Effector CD8-positive, alpha-beta T cell (primary cell): Measurements from ENCODE around the gene GUF1.

Experiments used
- DNase-seq: peaks from one replicate; lab custom pipeline; 2025; lab: John Stamatoyannopoulos, UW
- total RNA-seq, 4 experiments: gene quantifications; one replicate each; lab custom pipeline; 2026; lab: John Stamatoyannopoulos, UW

Gene GUF1, protein sequence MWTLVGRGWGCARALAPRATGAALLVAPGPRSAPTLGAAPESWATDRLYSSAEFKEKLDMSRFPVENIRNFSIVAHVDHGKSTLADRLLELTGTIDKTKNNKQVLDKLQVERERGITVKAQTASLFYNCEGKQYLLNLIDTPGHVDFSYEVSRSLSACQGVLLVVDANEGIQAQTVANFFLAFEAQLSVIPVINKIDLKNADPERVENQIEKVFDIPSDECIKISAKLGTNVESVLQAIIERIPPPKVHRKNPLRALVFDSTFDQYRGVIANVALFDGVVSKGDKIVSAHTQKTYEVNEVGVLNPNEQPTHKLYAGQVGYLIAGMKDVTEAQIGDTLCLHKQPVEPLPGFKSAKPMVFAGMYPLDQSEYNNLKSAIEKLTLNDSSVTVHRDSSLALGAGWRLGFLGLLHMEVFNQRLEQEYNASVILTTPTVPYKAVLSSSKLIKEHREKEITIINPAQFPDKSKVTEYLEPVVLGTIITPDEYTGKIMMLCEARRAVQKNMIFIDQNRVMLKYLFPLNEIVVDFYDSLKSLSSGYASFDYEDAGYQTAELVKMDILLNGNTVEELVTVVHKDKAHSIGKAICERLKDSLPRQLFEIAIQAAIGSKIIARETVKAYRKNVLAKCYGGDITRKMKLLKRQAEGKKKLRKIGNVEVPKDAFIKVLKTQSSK
- total RNA-seq = 31.8 to 49.0 (median 36.6) reads per million in 4 experiments

DNA sequence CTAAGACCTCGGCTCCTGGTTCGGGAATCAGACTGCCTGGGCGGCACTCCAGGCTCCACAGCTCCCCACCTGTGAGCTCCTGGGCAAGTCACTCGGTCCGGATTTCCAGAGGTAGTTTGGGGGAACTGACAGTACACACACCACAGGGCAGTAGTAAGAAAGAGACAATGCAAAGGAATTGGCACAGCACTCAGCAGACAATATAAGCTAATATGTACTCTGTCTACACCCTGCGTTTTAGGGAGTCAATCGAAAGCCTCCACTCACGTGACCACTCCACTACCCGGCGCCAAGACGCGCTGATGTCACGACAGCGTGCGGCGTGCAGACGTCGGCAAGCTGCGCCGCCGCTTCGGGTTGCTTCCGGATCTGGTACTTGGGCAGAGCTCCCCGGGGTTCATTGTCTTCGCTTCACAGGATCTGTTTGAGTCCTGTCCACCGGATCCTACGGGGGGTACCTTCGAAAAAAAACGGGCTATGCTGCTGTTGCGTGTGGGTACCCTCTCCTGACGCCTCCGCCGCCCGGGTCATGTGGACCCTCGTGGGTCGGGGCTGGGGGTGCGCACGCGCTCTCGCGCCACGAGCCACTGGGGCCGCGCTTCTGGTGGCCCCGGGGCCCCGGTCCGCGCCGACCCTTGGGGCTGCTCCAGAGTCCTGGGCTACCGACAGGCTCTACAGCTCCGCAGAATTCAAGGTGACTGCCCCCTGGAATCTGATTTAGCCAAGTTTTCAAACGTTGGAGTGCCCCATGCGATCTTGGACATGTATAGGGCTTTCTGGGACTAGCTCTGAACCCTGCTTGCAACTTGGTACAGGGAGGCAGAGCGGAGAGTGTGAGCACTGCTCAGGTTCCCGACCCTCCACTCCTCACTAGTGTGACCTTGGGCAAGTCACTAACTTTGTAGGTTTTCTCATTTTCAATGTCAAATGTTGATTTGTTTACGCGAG, at the start of gene GUF1:
Gene GUF1, plus strand, starts transcription at position 327 of the 948 bp plus-strand sequence. Its CDS starts 203 bp downstream, at position 530.
- DNase-seq = peak; percentile 70

DNA sequence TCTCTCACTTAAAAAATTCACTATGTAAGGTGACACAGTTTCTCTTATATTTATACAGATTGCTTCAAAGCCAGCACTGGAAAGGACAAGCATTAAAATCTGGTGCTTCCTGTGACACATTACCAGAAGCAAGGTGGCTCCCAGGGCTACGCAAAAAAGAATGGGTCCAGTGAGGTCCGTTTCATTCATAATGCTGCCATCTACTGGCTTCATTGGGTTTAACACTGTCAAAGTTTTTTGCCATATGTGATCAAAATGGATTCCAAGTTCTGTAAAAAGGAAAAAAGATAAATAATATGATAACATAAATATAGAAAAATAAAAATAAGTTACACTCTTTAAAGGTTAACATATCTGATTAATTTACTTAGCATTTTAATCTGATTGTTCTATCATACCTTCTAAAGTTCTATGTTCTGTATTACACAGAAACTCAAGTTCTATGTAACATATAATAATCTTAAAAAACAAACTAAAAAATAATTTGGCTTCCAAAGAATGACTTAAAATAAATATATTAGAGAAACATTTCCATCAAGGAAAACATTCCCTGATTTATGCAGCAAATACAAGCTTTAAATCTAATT, 48.8 kb upstream of the GUF1 start:
- no peak for DNase-seq

DNA sequence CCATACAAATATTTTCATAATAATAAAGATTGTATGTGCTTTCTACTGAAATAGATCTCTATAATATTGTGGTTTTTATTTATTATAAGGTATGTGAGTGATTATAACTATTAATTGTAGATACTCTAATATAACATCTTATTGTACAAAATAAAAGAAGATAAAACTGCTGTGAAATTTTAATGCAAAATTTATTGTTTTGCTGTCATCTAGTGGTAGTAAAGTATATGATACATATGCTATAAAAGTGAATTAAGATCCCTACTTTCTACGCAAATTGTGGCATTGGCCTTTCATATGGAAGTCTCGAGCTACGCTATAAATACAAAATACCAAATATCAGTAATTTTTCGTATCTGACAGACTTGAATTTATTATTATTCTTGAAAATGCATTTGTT, 46.1 kb upstream of the GUF1 start:
- no peak for DNase-seq

DNA sequence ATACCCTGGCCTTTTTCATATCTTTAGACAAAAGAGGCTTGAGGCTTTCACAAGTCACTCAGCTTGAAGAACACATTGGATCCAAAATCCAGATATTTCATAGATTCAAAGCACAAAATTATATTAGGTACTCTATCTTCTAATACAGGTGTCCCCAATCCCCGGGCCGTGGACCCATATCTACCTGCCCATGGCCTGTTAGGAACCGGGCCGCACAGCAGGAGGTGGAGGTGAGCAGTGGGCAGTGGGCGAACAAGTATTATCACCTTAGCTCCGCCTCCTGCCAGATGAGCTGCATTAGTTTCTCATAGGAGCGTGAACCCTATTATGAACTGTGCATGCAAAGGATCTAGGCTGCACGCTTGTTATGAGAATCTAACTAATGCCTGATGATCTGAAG, 45.5 kb upstream of the GUF1 start:
- DNase-seq = no peak

DNA sequence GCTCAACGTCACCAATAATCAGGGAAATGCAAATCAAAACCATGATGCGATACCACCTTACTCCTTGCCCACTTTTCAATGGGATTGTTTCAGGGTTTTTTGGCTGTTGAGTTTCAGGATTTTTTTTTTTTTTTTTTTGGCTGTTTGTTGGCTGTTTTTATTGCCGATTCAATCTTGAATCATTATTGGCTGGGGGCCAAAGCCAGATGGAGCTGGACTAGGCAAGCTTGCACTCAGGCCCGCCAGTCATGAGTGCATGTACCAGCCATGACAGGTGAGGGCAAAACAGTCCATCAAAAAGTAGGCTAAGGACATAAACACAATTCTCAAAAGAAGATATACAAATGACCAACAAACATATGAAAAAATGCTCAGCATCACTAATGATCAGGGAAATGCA, 40.1 kb upstream of the GUF1 start:
- no peak for DNase-seq

DNA sequence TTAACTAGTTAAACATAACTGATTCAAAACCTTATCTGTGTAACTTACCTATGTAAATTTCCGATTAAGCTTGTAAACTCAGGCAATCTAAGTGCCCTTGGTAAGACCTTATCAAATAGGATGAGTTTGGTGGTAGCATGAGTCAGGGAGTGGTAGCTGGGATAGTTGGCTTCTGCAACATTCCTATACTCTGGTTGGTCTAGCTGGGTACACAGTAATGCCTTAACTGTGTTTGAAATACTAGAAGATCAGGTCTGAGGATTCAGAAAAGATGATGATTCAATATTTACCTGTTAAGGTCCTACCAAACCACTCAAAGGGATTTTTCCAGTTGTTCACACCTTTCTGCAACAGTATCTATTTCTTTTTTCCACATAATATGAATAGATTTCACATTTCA, 32.1 kb upstream of the GUF1 start:
- no peak for DNase-seq

DNA sequence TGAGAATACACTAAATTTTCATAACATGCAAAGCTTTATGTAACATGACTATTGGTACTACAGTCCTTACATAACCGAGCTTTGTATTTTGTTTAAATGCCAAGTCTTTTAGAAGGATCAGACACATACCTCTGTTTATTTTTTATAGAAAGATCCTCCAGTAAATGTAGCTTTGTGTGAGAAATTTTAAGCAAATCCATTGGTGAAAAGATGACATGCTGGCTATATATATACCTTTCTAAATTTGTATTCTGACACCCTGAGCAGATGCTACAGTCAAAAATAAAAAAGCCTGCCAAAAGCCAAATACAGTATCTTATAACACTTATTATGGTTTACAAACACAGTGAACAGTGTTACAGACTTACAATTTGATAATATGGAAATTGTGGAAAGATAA, 26.8 kb upstream of the GUF1 start, which contains the start of gene YIPF7:
Gene YIPF7, minus strand, starts transcription at position 201 of the 400 bp plus-strand sequence. CDS start 1,525 bp downstream, outside the sequence.
- no peak for DNase-seq

DNA sequence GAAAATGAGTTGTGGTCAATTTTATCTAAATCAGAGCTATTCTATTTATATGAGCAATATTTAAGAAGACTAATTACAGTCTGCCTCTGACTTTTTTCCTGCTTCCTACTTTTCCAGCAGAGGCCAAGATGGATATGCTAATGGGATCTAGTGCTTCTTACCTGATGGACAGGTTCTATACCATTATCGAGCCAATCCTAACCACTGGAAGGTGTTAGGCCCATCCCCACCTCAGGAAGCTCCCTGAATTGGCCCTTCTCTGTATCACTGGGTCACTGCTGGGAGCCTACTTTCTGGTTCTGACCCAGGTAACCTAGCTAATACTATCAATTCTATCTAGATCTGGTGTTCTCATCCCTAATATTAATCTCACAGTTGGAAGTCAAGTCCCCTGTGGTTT, 26.2 kb upstream of the GUF1 start:
- no peak for DNase-seq

DNA sequence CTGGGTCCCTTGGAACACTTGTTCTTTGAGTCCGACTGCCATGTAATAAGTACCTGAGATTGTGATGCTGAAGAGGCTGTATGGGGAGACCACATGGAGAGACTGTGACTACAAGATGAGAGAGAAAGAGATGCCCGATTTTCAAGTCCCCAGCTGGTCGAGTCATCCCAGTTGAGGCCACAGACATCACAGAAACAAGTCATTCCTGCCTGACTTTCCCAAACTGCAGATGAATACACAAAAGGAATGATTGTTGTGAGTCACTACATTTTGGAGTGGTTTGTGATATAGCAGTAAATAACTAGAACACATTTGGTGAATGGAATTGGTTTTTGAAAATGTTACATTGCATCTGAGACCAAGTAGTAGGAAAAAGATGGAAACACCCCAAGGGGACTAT, 17.8 kb upstream of the GUF1 start:
- no peak for DNase-seq

DNA sequence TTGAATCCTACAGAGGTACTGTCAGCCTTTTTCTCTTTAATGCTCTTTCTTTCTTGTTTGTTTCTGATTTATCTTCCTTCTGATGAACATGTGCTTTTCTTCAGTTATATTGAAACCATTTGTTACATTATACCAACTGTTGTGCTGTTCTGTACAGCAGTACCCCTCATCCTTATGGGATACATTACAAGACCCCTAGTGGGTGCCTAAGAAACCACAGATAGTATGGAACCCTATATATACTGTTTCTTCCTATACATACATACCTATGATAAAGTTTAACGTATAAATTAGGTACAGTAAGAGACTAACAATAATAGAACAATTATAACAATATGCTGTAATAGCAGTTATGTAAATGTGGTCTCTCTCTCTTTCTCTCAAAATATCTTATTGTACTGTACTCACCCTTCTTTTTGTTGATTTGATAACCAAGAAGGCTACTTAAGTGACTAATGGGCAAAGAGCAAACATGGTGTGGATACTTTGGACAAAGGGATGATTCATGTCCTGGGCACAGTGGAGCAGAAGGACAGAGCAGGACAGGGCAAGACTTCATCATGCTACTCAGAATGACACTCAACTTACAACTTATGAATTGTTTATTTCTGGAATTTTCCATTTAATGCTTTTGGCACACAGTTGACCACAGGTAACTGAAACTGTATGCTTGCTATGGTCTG, 16.1 kb upstream of the GUF1 start:
- no peak for DNase-seq

DNA sequence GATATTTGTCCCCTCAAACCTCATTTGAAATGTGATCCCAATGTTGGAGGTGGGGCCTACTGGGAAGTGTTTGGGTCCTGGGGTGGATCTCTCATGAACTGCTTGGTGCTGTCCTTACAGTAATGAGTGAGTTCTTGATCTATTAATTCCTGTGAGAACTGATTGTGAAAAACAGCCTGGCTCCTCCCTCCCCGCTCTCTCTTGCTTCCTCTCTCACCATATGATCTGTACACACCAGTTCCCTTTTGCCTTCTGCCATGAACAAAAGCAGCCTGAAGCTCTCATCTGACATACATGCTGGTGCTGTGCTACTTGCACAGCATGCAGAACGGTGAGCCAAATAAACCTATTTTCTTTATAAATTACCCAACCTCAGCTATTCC, 15.6 kb upstream of the GUF1 start:
- no peak for DNase-seq

DNA sequence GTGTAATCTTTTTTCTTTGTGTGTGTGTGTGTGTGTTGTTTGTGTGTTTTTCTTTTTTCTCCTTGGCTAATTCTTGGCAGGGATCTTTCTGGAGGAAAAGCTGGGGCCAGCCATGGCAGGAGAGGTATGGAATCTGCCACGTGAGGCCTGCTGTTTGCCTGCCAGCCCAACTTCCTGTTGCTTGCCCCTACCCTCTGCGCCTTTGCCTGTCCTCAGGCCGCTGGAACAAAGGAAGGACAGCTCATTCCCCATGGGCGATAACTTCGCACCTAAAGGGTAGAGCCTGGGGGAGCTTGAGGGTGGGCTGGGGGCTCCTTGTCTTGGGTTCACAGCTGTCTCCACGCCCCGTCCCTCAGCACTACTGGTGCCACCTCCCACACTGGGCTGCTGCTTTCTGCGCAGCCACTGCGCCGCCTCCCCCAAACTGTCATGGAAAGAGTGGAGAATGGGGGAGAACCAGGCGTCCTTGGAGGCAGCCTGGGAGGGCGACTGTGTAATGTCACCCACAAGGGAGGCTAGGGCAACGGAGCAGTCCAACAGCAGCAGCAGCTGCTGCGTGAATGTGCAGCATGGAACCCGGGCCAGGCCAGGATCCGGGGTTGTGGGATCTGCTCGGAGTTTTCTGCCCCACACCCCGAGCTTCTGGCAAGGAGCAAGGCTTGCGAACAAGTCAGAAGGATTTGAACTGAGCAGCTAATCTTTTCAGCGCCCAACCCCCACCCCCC, 14.5 kb upstream of the GUF1 start:
- DNase-seq = no peak

DNA sequence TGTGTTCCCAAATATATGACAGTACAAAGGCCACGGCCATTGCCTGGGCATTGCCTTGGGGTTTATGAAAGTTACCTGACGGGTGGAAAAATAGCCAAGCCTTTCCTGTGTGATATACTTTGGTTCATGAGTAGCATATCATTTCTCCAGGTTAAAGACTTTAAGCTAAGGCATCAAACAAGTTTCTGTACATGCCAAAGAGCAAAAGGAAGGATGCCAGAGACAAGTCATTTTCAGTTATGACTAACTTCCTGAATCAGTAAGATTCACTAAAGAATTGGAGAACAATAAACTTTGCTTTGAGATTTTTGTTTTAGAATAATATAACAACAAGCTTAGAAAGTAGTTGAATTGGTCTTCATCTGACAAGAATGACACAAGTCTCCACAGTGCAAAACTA, 9.7 kb upstream of the GUF1 start:
- no peak for DNase-seq

DNA sequence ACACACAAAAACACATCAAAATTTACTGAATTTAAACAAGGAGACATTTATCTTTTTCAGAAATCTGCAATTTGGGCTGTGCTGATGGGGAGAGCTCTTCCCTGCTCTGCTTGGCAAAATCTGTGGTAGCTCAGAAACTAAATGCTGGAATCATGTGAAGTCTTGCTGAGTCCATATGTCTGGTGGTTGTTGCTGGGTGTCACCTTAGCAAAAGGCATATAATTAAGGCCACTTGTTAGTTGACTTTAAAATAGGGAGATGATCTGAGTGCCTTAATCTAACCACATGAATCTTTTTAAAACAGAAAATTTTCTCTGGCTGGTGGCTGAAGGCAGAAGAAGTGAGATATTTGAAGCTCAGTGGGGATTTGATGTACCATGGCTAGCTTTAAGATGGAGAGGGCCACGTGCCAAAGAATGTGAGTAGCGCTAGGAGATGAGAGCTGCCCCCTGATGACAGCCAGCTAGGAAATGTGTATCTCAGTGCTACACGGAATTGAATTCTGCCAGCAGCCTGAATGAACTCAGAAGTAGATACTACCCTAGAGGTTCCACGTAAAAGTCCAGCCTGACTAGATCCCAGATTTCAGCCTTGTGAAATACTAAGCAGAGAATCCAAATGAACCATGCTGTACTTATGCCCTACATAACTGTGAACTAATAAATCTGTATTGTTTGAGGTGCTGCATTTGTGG, 7.6 kb upstream of the GUF1 start:
- DNase-seq = no peak

DNA sequence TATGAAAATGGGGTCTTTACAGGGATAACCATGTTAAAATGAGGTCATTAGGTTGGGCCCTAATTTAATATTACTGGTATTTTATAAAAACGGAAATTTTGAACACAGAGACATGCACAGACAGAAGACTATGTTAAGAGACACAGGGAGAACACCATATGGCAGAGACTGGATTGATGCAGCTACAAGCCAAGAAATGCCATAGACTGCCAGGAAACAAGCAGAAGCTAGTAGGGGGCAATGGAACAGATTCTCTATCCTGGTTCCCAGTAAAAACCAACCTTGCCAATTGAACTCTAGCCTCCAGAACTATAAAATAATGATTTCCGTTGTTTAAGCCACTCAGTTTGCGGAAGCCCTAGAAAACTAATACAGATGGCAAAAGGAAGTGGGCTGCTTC, 6.6 kb upstream of the GUF1 start:
- no peak for DNase-seq

DNA sequence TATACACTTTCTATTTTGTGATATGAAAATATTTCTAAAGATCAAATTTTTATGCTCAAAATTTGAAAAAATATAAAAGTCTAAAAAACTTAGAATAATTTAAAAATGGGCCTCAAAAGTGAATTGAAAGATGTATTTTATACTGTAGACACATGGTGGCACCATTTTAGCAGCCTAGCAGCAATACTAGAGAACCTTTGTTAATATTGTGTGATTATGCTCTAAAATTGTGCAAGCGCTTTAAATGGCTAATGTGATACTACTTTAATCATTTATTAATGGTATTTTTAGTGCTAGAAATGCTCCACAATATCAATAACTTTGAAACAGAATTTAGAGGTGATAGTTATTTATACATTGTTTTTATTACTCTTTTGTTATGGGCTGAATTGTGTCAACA, 3.7 kb upstream of the GUF1 start:
- no peak for DNase-seq

DNA sequence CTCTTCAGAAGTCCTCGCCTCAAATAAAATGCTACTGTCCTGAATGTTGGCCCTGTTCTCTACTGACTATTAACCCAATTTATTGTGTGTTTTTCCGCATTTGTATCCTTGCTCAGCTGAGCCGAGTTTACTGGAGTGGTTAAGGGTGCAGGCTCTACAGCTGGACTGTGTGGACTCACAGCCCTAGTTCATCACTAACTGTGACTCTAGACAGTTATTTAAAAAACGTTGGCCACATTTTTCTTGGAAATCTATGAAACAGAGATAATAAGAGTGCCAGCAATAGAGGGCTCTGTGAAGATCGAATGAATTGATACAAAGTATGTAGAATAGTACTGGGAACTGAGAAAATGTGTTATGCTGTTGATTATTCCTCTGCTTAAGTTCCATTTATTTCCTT, 2.9 kb upstream of the GUF1 start:
- DNase-seq = no peak

DNA sequence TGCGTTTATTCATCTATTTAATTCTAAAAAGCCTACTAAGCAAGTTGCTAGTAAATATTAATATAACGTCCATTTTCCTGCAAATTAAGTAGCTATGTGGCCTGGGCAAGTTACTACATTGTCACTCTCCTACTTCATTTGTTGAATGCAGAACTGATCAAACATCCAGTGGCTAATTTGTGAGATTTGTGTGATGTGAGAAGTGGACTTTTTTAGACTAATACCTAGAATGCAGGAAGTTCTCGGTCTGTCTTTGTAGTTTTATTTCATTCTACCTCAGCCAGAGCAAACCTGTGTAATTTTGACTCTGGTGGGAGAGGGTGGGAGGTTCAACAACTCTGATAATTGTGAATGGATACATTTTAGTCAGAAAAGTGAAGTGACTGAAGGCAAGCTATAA, 840 bp downstream of the GUF1 start:
- no peak for DNase-seq

DNA sequence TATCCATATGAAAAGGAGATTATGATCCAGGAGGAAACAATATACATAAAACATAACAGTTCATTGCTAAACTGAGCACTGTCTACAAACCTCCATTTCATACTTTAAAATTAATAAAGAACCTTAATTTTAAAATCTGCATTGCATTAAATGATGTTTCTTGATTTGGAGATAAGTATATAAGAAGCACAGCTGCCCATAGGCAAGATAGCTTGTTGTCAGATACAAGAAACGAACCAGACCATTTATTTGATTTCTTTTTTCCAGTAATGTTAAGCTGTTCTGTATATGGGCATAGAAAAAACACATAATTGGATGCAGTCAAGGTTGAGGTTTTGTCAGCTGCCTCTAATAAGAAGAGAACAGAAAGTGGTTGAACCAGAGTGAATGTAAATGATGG, 6.4 kb downstream of the GUF1 start:
- no peak for DNase-seq

DNA sequence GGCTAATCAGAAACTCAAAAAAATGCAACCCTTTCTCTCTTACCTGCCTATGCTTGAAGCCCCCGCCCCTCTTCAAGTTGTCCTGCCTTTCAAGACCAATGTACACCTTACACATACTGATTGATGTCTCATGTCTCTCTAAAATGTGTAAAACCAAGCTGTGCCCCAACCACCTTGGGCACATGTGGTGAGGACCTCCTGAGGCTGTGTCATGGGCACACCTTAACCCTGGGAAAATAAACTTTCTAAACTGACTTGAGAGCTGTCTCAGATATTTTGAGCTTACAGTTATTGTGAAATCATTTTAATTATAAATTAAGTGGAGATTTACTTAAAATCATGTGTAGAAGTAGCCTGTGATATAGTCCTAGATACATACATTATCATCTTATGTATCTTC, 22.2 kb downstream of the GUF1 start:
- no peak for DNase-seq
